IPS-18a (cell line): ENCODE data around the gene NUP153.
"Not testable (repeated sequence)": the region's sequence is repeated elsewhere in the genome, so short reads cannot be mapped to it uniquely, and the experiment has no call there.

Experiments
- H3K27ac ChIP-seq: one replicate; pipeline ENCODE4 v1.5.1; 2013; ENCODE audit warnings: low read length
- H3K27me3 ChIP-seq: one replicate; pipeline ENCODE4 v1.6.1; 2013; ENCODE audit warnings: mild to moderate bottlenecking, low read length; ENCODE audit not compliant: control insufficient read depth, insufficient read depth
- H3K36me3 ChIP-seq: one replicate; pipeline ENCODE4 v1.6.1; 2013; ENCODE audit warnings: low read depth, low read length; ENCODE audit not compliant: control insufficient read depth
- H3K4me1 ChIP-seq: one replicate; pipeline ENCODE4 v1.6.1; 2013; ENCODE audit warnings: low read depth, low read length; ENCODE audit not compliant: control insufficient read depth
- H3K4me3 ChIP-seq: one replicate; pipeline ENCODE4 v1.5.1; 2013; ENCODE audit warnings: low read length
- H3K9ac ChIP-seq: one replicate; pipeline ENCODE4 v1.6.1; 2013; ENCODE audit warnings: mild to moderate bottlenecking, low read length, moderate library complexity
- H3K9me3 ChIP-seq: one replicate; pipeline ENCODE4 v1.6.1; 2013; ENCODE audit warnings: low read depth, low read length; ENCODE audit not compliant: control insufficient read depth

NUP153 gene

GRCh38 chr6:17593246-17593645, 113.5 kb downstream of the NUP153 start:
- no peaks in the 10 kb centered on the region for H3K36me3 ChIP-seq
- H3K27ac ChIP-seq: no peak overlapping the region
- H3K9ac ChIP-seq: no peak overlapping the region
- H3K4me3 ChIP-seq: no peak overlapping the region
- H3K4me1 ChIP-seq: no peaks in the 10 kb centered on the region
- no peaks in the 10 kb centered on the region for H3K27me3 ChIP-seq
- H3K9me3 ChIP-seq: no peaks in the 10 kb centered on the region

- no peak overlapping the region for H3K27ac ChIP-seq
- no peak overlapping the region for H3K4me3 ChIP-seq
- H3K4me1 ChIP-seq: no peaks in the 10 kb centered on the region
- no peaks in the 10 kb centered on the region for H3K36me3 ChIP-seq
- H3K27me3 ChIP-seq: no peaks in the 10 kb centered on the region
- no peaks in the 10 kb centered on the region for H3K9me3 ChIP-seq
- no peak overlapping the region for H3K9ac ChIP-seq
These were observed 115.4 kb downstream of the NUP153 start for GRCh38 chr6:17591287-17591686.

- Histone ChIP-seq H3K9me3 (no peaks in the 10 kb centered on the region), H3K9ac (no peak overlapping the region), H3K27me3 (no peaks in the 10 kb centered on the region), H3K4me1 (no peaks in the 10 kb centered on the region), H3K36me3 (no peaks in the 10 kb centered on the region), H3K27ac (no peak overlapping the region), H3K4me3 (no peak overlapping the region)
These were observed 117.2 kb downstream of the NUP153 start for GRCh38 chr6:17589406-17590096.

- Histone ChIP-seq H3K4me1 (no peaks in the 10 kb centered on the region), H3K27ac (no peak overlapping the region), H3K4me3 (no peak overlapping the region)
These were observed 118.7 kb downstream of the NUP153 start for GRCh38 chr6:17588011-17588410.

GRCh38 chr6:17586623-17587022, 120.1 kb downstream of the NUP153 start:
- not testable (repeated sequence) for H3K4me1 ChIP-seq, H3K27ac ChIP-seq, H3K27me3 ChIP-seq, H3K9ac ChIP-seq, H3K36me3 ChIP-seq, H3K9me3 ChIP-seq, H3K4me3 ChIP-seq

More at GRCh38 chr6:17588011-17588410, 118.7 kb downstream of the NUP153 start:
- H3K36me3 ChIP-seq: no peaks in the 10 kb centered on the region
- no peaks in the 10 kb centered on the region for H3K9me3 ChIP-seq
- no peaks in the 10 kb centered on the region for H3K27me3 ChIP-seq
- no peak overlapping the region for H3K9ac ChIP-seq

GRCh38 chr6:17585766-17586490, 120.8 kb downstream of the NUP153 start:
- no peaks in the 10 kb centered on the region for H3K27me3 ChIP-seq
- no peaks in the 10 kb centered on the region for H3K36me3 ChIP-seq
- no peak overlapping the region for H3K27ac ChIP-seq
- no peaks in the 10 kb centered on the region for H3K9me3 ChIP-seq
- no peak overlapping the region for H3K4me3 ChIP-seq
- no peaks in the 10 kb centered on the region for H3K4me1 ChIP-seq
- no peak overlapping the region for H3K9ac ChIP-seq

- no peak overlapping the region for H3K27ac ChIP-seq
- no peaks in the 10 kb centered on the region for H3K4me1 ChIP-seq
- H3K4me3 ChIP-seq: no peak overlapping the region
- H3K9ac ChIP-seq: no peak overlapping the region
- H3K36me3 ChIP-seq: no peaks in the 10 kb centered on the region
- no peaks in the 10 kb centered on the region for H3K9me3 ChIP-seq
- H3K27me3 ChIP-seq: no peaks in the 10 kb centered on the region
These were observed 122.4 kb downstream of the NUP153 start for GRCh38 chr6:17584241-17584803.

- Histone ChIP-seq H3K27ac (no peak overlapping the region), H3K9me3 (no peaks in the 10 kb centered on the region), H3K36me3 (no peaks in the 10 kb centered on the region), H3K27me3 (no peaks in the 10 kb centered on the region), H3K9ac (no peak overlapping the region), H3K4me3 (no peak overlapping the region), H3K4me1 (no peaks in the 10 kb centered on the region)
These were observed 122.9 kb downstream of the NUP153 start for GRCh38 chr6:17583811-17584210.

- H3K9me3 ChIP-seq, H3K27ac ChIP-seq, H3K4me1 ChIP-seq, H3K27me3 ChIP-seq, H3K36me3 ChIP-seq, H3K9ac ChIP-seq, H3K4me3 ChIP-seq: not testable (repeated sequence)
These were observed 125.4 kb downstream of the NUP153 start for GRCh38 chr6:17581282-17581681.

- Histone ChIP-seq H3K27ac (no peak overlapping the region), H3K36me3 (no peaks in the 10 kb centered on the region), H3K4me3 (no peak overlapping the region), H3K9ac (no peak overlapping the region), H3K27me3 (no peaks in the 10 kb centered on the region), H3K4me1 (no peaks in the 10 kb centered on the region), H3K9me3 (peaks cover 6% of the 10 kb centered on the region)
These were observed 126.1 kb downstream of the NUP153 start for GRCh38 chr6:17580518-17581048.

GRCh38 chr6:17577059-17577458, 129.7 kb downstream of the NUP153 start:
- Histone ChIP-seq H3K9ac (no peak overlapping the region), H3K4me1 (no peaks in the 10 kb centered on the region), H3K27me3 (no peaks in the 10 kb centered on the region), H3K36me3 (no peaks in the 10 kb centered on the region), H3K4me3 (no peak overlapping the region), H3K9me3 (peaks cover 6% of the 10 kb centered on the region), H3K27ac (no peak overlapping the region)
